ENCODE results near the gene THOC1. TPM values are rescaled to one million over a fixed set of nuclear protein-coding genes. Genes with fewer than 3 reads are reported as not detected.

Gene THOC1
- total and polyA plus RNA-seq, 2 experiments from 2014 or later: 73.0 to 108 TPM

DNA sequence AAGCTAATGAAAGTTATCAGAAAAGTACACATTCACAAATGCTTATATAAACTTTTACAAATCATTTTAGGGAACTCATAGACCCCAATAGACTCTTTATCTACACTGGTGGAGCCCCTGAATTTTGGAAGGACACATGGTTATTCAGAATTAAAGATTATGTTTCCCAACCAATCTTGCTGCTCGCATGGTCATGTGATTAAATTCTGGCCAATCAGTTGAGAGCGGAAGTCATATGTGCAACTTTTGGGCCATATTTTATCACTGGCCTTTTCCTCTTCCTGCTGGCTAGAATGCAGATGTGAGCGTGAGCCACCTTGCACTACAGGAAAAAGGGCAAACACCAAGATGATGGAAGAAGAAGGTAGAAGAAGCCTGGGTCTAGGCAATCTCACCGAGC, 19.8 kb downstream of the THOC1 start (continued):
- TF ChIP-seq ZNF114 (CRISPR knock-in tag; IDR thresholded peaks at IDR 0.05): no peak
- TF ChIP-seq, protein P1, sequence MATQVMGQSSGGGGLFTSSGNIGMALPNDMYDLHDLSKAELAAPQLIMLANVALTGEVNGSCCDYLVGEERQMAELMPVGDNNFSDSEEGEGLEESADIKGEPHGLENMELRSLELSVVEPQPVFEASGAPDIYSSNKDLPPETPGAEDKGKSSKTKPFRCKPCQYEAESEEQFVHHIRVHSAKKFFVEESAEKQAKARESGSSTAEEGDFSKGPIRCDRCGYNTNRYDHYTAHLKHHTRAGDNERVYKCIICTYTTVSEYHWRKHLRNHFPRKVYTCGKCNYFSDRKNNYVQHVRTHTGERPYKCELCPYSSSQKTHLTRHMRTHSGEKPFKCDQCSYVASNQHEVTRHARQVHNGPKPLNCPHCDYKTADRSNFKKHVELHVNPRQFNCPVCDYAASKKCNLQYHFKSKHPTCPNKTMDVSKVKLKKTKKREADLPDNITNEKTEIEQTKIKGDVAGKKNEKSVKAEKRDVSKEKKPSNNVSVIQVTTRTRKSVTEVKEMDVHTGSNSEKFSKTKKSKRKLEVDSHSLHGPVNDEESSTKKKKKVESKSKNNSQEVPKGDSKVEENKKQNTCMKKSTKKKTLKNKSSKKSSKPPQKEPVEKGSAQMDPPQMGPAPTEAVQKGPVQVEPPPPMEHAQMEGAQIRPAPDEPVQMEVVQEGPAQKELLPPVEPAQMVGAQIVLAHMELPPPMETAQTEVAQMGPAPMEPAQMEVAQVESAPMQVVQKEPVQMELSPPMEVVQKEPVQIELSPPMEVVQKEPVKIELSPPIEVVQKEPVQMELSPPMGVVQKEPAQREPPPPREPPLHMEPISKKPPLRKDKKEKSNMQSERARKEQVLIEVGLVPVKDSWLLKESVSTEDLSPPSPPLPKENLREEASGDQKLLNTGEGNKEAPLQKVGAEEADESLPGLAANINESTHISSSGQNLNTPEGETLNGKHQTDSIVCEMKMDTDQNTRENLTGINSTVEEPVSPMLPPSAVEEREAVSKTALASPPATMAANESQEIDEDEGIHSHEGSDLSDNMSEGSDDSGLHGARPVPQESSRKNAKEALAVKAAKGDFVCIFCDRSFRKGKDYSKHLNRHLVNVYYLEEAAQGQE (IDR thresholded peaks at IDR 0.05; ENCODE audit: unreplicated experiment): no peak
- TF ChIP-seq STAT1 (IDR thresholded peaks at IDR 0.05; ENCODE audit: unreplicated experiment): no peak
- TF ChIP-seq CREB1 (CRISPR knock-in tag; IDR thresholded peaks at IDR 0.05; ENCODE audit: low read depth): no peak
- no peak for TF ChIP-seq ZNF331 (CRISPR knock-in tag; IDR thresholded peaks at IDR 0.05; ENCODE audit: low read depth)
- no peak for TF ChIP-seq EZH2phosphoT487 (IDR thresholded peaks at IDR 0.05; ENCODE audit: unreplicated experiment)
- no peak for TF ChIP-seq NANOG (IDR thresholded peaks at IDR 0.05; ENCODE audit: borderline replicate concordance)
- TF ChIP-seq EZH2 (IDR thresholded peaks at IDR 0.05; ENCODE audit: low read depth, unreplicated experiment): no peak
- TF ChIP-seq ETS1 (IDR thresholded peaks at IDR 0.05): no peak
- TF ChIP-seq JUNB (IDR thresholded peaks at IDR 0.05; ENCODE audit: unreplicated experiment): no peak

DNA sequence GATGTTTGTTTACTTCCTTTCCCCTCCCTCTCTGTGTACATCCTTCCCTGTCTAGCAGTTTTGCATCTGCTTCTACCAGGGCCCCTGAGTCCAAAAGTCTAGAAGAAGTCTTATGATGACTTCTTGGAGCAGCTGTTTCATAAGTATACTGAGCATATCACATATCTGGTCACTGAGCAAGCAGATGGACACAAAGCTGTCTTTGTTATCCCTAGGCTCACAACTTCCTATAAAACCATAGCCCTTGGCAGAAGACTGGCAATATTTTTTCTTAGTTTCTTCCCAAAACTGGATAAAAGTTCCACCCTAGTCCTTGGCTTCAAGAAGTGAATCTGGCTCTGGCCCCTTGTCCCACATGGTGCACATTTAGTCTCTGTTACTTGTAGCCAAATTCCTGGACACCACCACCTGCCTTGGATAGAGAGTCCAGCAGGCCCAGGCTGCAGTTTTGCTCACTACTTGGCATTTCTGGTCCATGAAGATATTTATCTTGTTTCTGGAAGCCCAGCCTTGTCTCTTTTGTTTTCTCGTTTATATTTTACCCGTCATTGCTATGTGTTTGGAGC, 22.5 kb downstream of the THOC1 start:
- H3K27ac Mint-ChIP-seq: no peak overlapping the region
- H3K4me1 Mint-ChIP-seq: no peaks in the 10 kb centered on the region
- Histone ChIP-seq H3K36me3 (ENCODE audit: insufficient read depth) (peaks cover 44% of the 10 kb centered on the region), H3K9me2 (ENCODE audit: insufficient read depth) (no peaks in the 10 kb centered on the region), H4K20me1 (replicated peaks; ENCODE audit: insufficient read depth) (0 out of 2 replicates have a peak, but pooled peaks cover 3% of the 10 kb centered on the region), H3K4me3 (no peak overlapping the region), H3K27ac (ENCODE audit: low read depth) (no peak overlapping the region), H3F3A (replicated peaks; ENCODE audit: low read depth) (no peaks in the 10 kb centered on the region), H3K4me2 (no peak overlapping the region), H3K4me1 (ENCODE audit: insufficient read depth) (no peaks in the 10 kb centered on the region), H3K79me2 (replicated peaks; ENCODE audit: insufficient read depth) (no peaks in the 10 kb centered on the region), H2AFZ (no peak overlapping the region), H3K27me3 (ENCODE audit: insufficient read depth) (no peaks in the 10 kb centered on the region)
- H3K9me3 Mint-ChIP-seq: peaks cover 5% of the 10 kb centered on the region; the same call in 2 of the 3 replicates
- ATAC-seq (no peak), DNase-seq (ENCODE audit: low spot score) (no peak)
- no peaks in the 10 kb centered on the region for H3K27me3 Mint-ChIP-seq (ENCODE audit: insufficient read depth, low read depth, poor library complexity)
- H3K36me3 Mint-ChIP-seq (ENCODE audit: low read depth): peaks cover 73% of the 10 kb centered on the region
- H3K4me3 Mint-ChIP-seq: no peak overlapping the region
- TF ChIP-seq, protein P2, sequence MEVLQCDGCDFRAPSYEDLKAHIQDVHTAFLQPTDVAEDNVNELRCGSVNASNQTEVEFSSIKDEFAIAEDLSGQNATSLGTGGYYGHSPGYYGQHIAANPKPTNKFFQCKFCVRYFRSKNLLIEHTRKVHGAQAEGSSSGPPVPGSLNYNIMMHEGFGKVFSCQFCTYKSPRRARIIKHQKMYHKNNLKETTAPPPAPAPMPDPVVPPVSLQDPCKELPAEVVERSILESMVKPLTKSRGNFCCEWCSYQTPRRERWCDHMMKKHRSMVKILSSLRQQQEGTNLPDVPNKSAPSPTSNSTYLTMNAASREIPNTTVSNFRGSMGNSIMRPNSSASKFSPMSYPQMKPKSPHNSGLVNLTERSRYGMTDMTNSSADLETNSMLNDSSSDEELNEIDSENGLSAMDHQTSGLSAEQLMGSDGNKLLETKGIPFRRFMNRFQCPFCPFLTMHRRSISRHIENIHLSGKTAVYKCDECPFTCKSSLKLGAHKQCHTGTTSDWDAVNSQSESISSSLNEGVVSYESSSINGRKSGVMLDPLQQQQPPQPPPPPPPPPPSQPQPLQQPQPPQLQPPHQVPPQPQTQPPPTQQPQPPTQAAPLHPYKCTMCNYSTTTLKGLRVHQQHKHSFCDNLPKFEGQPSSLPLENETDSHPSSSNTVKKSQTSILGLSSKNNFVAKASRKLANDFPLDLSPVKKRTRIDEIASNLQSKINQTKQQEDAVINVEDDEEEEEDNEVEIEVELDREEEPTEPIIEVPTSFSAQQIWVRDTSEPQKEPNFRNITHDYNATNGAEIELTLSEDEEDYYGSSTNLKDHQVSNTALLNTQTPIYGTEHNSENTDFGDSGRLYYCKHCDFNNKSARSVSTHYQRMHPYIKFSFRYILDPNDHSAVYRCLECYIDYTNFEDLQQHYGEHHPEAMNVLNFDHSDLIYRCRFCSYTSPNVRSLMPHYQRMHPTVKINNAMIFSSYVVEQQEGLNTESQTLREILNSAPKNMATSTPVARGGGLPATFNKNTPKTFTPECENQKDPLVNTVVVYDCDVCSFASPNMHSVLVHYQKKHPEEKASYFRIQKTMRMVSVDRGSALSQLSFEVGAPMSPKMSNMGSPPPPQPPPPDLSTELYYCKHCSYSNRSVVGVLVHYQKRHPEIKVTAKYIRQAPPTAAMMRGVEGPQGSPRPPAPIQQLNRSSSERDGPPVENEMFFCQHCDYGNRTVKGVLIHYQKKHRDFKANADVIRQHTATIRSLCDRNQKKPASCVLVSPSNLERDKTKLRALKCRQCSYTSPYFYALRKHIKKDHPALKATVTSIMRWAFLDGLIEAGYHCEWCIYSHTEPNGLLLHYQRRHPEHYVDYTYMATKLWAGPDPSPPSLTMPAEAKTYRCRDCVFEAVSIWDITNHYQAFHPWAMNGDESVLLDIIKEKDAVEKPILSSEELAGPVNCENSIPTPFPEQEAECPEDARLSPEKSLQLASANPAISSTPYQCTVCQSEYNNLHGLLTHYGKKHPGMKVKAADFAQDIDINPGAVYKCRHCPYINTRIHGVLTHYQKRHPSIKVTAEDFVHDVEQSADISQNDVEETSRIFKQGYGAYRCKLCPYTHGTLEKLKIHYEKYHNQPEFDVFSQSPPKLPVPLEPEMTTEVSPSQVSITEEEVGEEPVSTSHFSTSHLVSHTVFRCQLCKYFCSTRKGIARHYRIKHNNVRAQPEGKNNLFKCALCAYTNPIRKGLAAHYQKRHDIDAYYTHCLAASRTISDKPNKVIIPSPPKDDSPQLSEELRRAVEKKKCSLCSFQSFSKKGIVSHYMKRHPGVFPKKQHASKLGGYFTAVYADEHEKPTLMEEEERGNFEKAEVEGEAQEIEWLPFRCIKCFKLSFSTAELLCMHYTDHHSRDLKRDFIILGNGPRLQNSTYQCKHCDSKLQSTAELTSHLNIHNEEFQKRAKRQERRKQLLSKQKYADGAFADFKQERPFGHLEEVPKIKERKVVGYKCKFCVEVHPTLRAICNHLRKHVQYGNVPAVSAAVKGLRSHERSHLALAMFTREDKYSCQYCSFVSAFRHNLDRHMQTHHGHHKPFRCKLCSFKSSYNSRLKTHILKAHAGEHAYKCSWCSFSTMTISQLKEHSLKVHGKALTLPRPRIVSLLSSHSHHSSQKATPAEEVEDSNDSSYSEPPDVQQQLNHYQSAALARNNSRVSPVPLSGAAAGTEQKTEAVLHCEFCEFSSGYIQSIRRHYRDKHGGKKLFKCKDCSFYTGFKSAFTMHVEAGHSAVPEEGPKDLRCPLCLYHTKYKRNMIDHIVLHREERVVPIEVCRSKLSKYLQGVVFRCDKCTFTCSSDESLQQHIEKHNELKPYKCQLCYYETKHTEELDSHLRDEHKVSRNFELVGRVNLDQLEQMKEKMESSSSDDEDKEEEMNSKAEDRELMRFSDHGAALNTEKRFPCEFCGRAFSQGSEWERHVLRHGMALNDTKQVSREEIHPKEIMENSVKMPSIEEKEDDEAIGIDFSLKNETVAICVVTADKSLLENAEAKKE (CRISPR knock-in tag; IDR thresholded peaks at IDR 0.05): no peak
- TF ChIP-seq ZNF331 (CRISPR knock-in tag; IDR thresholded peaks at IDR 0.05; ENCODE audit: low read depth) (no peak), CTCF (conservative IDR thresholded peaks at IDR 0.05; ENCODE audit: low read depth in 2 of 2) (no peak), NANOG (IDR thresholded peaks at IDR 0.05; ENCODE audit: borderline replicate concordance) (no peak), POLR2AphosphoS5 (IDR thresholded peaks at IDR 0.05; ENCODE audit: low read depth) (no peak)

Measured in GM23338 (cell line).